Measurements from ENCODE around the gene ZNF57.
A peak's percentile ranks its signal among the peaks of the same experiment; 100 is the strongest.
"Not testable (repeated sequence)": the region's sequence is repeated elsewhere in the genome, so short reads cannot be mapped to it uniquely, and the experiment has no call there.

The ZNF57 gene

DNA sequence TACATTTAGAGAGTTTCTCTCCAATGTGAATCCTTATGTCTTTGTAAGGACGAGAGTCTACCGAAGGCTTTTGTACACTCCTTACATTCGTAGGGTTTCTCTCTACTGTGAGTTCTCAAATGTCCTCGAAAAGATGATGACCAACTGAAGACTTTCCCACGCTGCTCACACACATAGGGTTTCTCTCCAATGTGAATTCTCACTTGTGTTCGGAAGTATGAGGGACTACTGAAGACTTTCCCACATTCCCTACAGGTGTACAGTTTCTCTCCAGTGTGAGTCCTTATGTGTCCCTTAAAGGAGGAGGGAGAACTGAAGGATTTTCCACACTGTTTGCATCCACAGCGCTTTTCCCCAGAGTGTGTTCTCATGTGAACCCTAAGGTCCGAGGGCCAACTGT lies 4.0 kb upstream of the ZNF57 start:
- Histone ChIP-seq H3K27ac (ENCODE audit: extremely low read depth, low read depth, low read length) (no peak overlapping the region), H3K4me1 (ENCODE audit: control insufficient read depth, insufficient read depth, low read length) (no peaks in the 10 kb centered on the region), H3K9me3 (ENCODE audit: control insufficient read depth, insufficient read depth, low read depth, low read length) (no peaks in the 10 kb centered on the region), H3K4me3 (ENCODE audit: low read depth, low read length) (no peak overlapping the region), H3K36me3 (ENCODE audit: control insufficient read depth in 2 of 2, insufficient read depth in 1 of 2, low read length in 2 of 2) (no peaks in the 10 kb centered on the region)
- ChIA-PET CTCF (no interaction called here), POLR2A (no interaction called here)
- TF ChIP-seq ZXDB (tag by site-specific recombination; IDR thresholded peaks at IDR 0.05) (no peak), ZNF274 (IDR thresholded peaks at IDR 0.05; ENCODE audit: low read length) (no peak), ZNF274 (tag by site-specific recombination; IDR thresholded peaks at IDR 0.05; ENCODE audit: borderline replicate concordance) (peak; percentile 86; the same call in 1 of the 2 replicates), SETDB1 (IDR thresholded peaks at IDR 0.05; ENCODE audit: insufficient read length, low read length) (peak; percentile 86), ZNF433 (tag by site-specific recombination; IDR thresholded peaks at IDR 0.05; ENCODE audit: low read depth) (no peak)
- TF ChIP-seq, protein P1, sequence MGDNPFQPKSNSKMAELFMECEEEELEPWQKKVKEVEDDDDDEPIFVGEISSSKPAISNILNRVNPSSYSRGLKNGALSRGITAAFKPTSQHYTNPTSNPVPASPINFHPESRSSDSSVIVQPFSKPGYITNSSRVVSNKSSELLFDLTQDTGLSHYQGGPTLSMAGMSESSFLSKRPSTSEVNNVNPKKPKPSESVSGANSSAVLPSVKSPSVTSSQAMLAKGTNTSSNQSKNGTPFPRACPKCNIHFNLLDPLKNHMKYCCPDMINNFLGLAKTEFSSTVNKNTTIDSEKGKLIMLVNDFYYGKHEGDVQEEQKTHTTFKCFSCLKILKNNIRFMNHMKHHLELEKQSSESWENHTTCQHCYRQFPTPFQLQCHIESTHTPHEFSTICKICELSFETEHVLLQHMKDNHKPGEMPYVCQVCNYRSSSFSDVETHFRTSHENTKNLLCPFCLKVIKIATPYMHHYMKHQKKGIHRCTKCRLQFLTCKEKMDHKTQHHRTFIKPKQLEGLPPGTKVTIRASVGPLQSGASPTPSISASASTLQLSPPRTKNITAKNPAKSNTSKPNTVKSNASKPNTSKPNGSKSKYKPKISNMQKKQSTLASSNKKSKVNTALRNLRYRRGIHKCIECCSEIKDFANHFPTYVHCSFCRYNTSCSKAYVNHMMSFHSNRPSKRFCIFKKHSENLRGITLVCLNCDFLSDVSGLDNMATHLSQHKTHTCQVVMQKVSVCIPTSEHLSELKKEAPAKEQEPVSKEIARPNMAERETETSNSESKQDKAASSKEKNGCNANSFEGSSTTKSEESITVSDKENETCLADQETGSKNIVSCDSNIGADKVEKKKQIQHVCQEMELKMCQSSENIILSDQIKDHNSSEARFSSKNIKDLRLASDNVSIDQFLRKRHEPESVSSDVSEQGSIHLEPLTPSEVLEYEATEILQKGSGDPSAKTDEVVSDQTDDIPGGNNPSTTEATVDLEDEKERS (tag by site-specific recombination; IDR thresholded peaks at IDR 0.05) = 0 out of 2 replicates have a peak, but pooled peaks have one; percentile 27

DNA sequence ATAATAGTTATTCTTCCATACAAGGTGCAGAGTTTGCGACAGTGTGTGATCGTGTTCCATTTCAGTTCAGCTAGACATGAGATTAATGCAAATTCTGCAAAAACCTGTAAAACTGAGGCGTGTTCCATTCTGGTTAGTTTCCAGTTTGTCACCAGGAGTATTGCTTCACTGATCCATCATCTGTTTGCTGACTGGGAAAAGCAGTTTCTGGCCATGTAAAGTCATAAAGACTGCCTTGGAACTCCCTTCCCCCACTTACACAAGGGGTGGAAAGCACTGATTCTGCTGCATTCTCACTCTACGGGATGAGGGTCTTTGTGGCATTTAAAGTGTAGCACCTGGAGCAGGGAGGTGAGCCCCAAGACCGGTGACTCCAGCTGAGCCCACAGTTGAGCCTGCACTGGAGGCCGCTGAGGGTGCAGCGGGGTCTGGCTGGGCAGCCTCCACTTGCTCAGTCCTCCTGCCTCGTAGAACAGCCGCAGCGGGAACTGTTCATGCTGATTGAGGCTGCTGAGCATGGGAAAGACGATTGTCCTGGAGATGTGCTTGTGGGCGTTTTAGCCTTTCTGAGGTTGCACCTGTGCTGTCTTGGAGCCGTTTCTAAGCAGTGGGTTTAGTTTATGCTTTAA lies 2.0 kb downstream of the ZNF57 start:
- ChIA-PET CTCF (interaction anchor here (0.7 kb wide), 1 partner anchor 15 kb away, joined by 3 read pairs; no protein-coding TSS in a partner anchor), POLR2A (interaction anchor here (1.5 kb wide), 1 partner anchor 48 kb away, joined by 4 read pairs; no protein-coding TSS in a partner anchor)
- no peak overlapping the region for H3K4me3 ChIP-seq (ENCODE audit: low read depth, low read length)
- no peaks in the 10 kb centered on the region for H3K36me3 ChIP-seq (ENCODE audit: control insufficient read depth in 2 of 2, insufficient read depth in 1 of 2, low read length in 2 of 2)
- TF ChIP-seq KLF8 (tag by site-specific recombination; IDR thresholded peaks at IDR 0.05) (no peak), ZNF792 (tag by site-specific recombination; IDR thresholded peaks at IDR 0.05) (no peak), ZSCAN30 (tag by site-specific recombination; IDR thresholded peaks at IDR 0.05) (no peak)
- TF ChIP-seq, protein P2, sequence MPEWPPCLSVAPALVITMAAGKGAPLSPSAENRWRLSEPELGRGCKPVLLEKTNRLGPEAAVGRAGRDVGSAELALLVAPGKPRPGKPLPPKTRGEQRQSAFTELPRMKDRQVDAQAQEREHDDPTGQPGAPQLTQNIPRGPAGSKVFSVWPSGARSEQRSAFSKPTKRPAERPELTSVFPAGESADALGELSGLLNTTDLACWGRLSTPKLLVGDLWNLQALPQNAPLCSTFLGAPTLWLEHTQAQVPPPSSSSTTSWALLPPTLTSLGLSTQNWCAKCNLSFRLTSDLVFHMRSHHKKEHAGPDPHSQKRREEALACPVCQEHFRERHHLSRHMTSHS (tag by site-specific recombination; IDR thresholded peaks at IDR 0.05) = no peak
- TF ChIP-seq, protein P3, sequence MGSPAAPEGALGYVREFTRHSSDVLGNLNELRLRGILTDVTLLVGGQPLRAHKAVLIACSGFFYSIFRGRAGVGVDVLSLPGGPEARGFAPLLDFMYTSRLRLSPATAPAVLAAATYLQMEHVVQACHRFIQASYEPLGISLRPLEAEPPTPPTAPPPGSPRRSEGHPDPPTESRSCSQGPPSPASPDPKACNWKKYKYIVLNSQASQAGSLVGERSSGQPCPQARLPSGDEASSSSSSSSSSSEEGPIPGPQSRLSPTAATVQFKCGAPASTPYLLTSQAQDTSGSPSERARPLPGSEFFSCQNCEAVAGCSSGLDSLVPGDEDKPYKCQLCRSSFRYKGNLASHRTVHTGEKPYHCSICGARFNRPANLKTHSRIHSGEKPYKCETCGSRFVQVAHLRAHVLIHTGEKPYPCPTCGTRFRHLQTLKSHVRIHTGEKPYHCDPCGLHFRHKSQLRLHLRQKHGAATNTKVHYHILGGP (tag by site-specific recombination; IDR thresholded peaks at IDR 0.05) = no peak
- no peak overlapping the region for H3K27ac ChIP-seq (ENCODE audit: extremely low read depth, low read depth, low read length)
- H3K9me3 ChIP-seq (ENCODE audit: control insufficient read depth, insufficient read depth, low read depth, low read length) = no peaks in the 10 kb centered on the region
- no peaks in the 10 kb centered on the region for H3K4me1 ChIP-seq (ENCODE audit: control insufficient read depth, insufficient read depth, low read length)

DNA sequence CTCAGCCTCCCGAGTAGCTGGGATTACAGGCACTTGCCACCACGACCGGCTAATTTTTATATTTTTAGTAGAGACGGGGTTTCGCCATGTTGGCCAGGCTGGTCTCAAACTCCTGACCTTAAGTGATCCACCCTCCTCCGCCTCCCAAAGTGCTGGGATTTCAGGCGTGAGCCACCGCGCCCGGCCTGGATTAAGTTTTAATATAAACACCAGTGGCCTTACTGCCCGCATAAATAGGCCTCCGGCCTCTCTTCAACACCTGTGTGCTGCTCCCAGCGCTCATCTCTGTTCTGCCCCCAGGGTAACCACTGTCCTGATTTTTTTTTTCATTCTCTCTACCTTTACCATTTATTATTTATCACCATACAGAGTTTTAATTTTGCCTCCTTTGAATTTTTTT lies 2.6 kb downstream of the ZNF57 start:
- not testable (repeated sequence) for H3K4me1 ChIP-seq (ENCODE audit: control insufficient read depth, insufficient read depth, low read length); H3K36me3 ChIP-seq (ENCODE audit: control insufficient read depth in 2 of 2, insufficient read depth in 1 of 2, low read length in 2 of 2); H3K4me3 ChIP-seq (ENCODE audit: low read depth, low read length); H3K9me3 ChIP-seq (ENCODE audit: control insufficient read depth, insufficient read depth, low read depth, low read length); H3K27ac ChIP-seq (ENCODE audit: extremely low read depth, low read depth, low read length)
- ChIA-PET CTCF (interaction anchor here (0.6 kb wide), 1 partner anchor 207 kb away, joined by 3 read pairs; no protein-coding TSS in a partner anchor), POLR2A (interaction anchor here (1.5 kb wide), 1 partner anchor 47 kb away, joined by 4 read pairs; no protein-coding TSS in a partner anchor)

DNA sequence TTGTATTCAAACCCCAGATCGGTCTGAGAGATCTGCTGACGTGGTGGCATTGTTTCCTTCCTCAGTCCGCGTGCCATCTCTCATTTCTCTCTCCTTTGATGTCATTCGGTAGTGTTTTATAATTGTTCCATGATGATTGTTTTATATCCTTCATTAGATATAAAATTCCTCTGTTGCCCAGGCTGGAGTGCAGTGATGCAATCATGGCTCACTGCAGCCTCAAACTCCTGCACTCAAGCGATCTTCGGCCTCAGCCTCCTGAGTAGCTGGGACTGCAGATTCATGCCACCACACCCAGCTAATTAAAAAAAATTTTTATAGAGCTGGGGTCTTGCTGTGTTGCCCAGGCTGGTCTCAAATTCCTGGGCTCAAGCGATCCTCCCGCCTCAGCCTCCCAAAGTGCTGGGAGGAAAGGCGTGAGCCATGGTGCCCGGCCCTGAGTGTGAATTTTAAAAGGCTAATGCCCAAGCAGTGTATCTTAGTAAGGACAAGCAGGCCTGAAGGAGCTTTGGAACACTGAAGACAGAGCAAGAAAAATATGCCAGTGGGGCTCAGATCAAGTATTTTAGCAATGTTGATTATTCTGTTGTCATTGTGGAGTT lies 5.3 kb downstream of the ZNF57 start:
- no peak overlapping the region for H3K4me3 ChIP-seq (ENCODE audit: low read depth, low read length)
- no peaks in the 10 kb centered on the region; a peak in 1 of 3 replicates for H3K36me3 ChIP-seq (ENCODE audit: control insufficient read depth in 2 of 2, insufficient read depth in 1 of 2, low read length in 2 of 2)
- CTCF ChIA-PET = no interaction called here
- no peaks in the 10 kb centered on the region for H3K4me1 ChIP-seq (ENCODE audit: control insufficient read depth, insufficient read depth, low read length)
- no peak for TF ChIP-seq GFI1B (tag by site-specific recombination; IDR thresholded peaks at IDR 0.05)
- TF ChIP-seq ZNF121 (tag by site-specific recombination; IDR thresholded peaks at IDR 0.05) = peak; percentile 84
- no peak overlapping the region for H3K27ac ChIP-seq (ENCODE audit: extremely low read depth, low read depth, low read length)
- H3K9me3 ChIP-seq (ENCODE audit: control insufficient read depth, insufficient read depth, low read depth, low read length) = no peaks in the 10 kb centered on the region
- POLR2A ChIA-PET = no interaction called here
